Measurements from ENCODE around the gene ART4. TPM values are rescaled to one million over a fixed set of nuclear protein-coding genes. Genes with fewer than 3 reads are reported as not detected.

Gene ART4
- total RNA-seq, 2 donors from 2014 or later = not detected

- H3K27ac ChIP-seq (ENCODE audit: low read depth, low read length) = no peak overlapping the region
- H3K4me3 Mint-ChIP-seq = no peak overlapping the region
These were observed 4.1 kb downstream of the ART4 start for GRCh38 chr12:14839262-14839661.

GRCh38 chr12:14836336-14837210 lies 6.8 kb downstream of the ART4 start:
- H3K4me3 Mint-ChIP-seq = no peak overlapping the region
- no peak overlapping the region for H3K4me3 ChIP-seq (ENCODE audit: low read length)
- no peak for TF ChIP-seq CTCF (conservative IDR thresholded peaks at IDR 0.05)
- no peaks in the 10 kb centered on the region for H3K27me3 Mint-ChIP-seq (ENCODE audit: insufficient read depth)
- no peak overlapping the region for H3K27ac ChIP-seq (ENCODE audit: low read depth, low read length)
- whole genome bisulfite sequencing, 2 experiments (ENCODE audit: insufficient coverage in 1 of 2, insufficient read length in 1 of 2) = 87 to 91% methylated on average over 5 to 6 of the region's 7 CpGs
- H3K9ac ChIP-seq (ENCODE audit: extremely low read depth, low read length, poor library complexity, severe bottlenecking) = no peak overlapping the region
- H3K4me1 Mint-ChIP-seq = no peaks in the 10 kb centered on the region
- no peaks in the 10 kb centered on the region for H3K36me3 Mint-ChIP-seq (ENCODE audit: low read depth)
- H3K27me3 ChIP-seq (ENCODE audit: control insufficient read depth, insufficient read depth, low read length, poor library complexity, severe bottlenecking) = no peaks in the 10 kb centered on the region
- H3K9me3 Mint-ChIP-seq = no peaks in the 10 kb centered on the region
- H3K27ac Mint-ChIP-seq = no peak overlapping the region
- no peaks in the 10 kb centered on the region for H3K9me3 ChIP-seq (ENCODE audit: control insufficient read depth, low read length)
- no peaks in the 10 kb centered on the region for H3K4me1 ChIP-seq (ENCODE audit: control insufficient read depth, insufficient read depth, low read length)
- DNase-seq = no peak
- H3K36me3 ChIP-seq (ENCODE audit: control insufficient read depth, insufficient read depth, low read length) = no peaks in the 10 kb centered on the region

More at GRCh38 chr12:14839262-14839661, 4.1 kb downstream of the ART4 start:
- 83 to 90% methylated on average over 1 of the region's 1 CpG for WGBS, 2 experiments (ENCODE audit: insufficient coverage in 1 of 2, insufficient read length in 1 of 2)
- Mint-ChIP-seq H3K9me3 (no peaks in the 10 kb centered on the region), H3K27me3 (ENCODE audit: insufficient read depth) (no peaks in the 10 kb centered on the region), H3K27ac (no peak overlapping the region), H3K36me3 (ENCODE audit: low read depth) (no peaks in the 10 kb centered on the region), H3K4me1 (peaks cover 2% of the 10 kb centered on the region)
- no peak for TF ChIP-seq CTCF (conservative IDR thresholded peaks at IDR 0.05)
- Histone ChIP-seq H3K4me3 (ENCODE audit: low read length) (no peak overlapping the region), H3K27me3 (ENCODE audit: control insufficient read depth, insufficient read depth, low read length, poor library complexity, severe bottlenecking) (no peaks in the 10 kb centered on the region), H3K36me3 (ENCODE audit: control insufficient read depth, insufficient read depth, low read length) (no peaks in the 10 kb centered on the region), H3K9ac (ENCODE audit: extremely low read depth, low read length, poor library complexity, severe bottlenecking) (no peak overlapping the region), H3K4me1 (ENCODE audit: control insufficient read depth, insufficient read depth, low read length) (no peaks in the 10 kb centered on the region), H3K9me3 (ENCODE audit: control insufficient read depth, low read length) (no peaks in the 10 kb centered on the region)
- DNase-seq = no peak

- H3K9me3 Mint-ChIP-seq = no peaks in the 10 kb centered on the region
- H3K27me3 ChIP-seq (ENCODE audit: control insufficient read depth, insufficient read depth, low read length, poor library complexity, severe bottlenecking) = no peaks in the 10 kb centered on the region
- no peak overlapping the region for H3K27ac ChIP-seq (ENCODE audit: low read depth, low read length)
- no peak for DNase-seq
- H3K36me3 ChIP-seq (ENCODE audit: control insufficient read depth, insufficient read depth, low read length) = no peaks in the 10 kb centered on the region
- H3K4me3 Mint-ChIP-seq = no peak overlapping the region
- H3K9me3 ChIP-seq (ENCODE audit: control insufficient read depth, low read length) = no peaks in the 10 kb centered on the region
- peaks cover 2% of the 10 kb centered on the region for H3K27me3 Mint-ChIP-seq (ENCODE audit: insufficient read depth)
- no peak overlapping the region for H3K9ac ChIP-seq (ENCODE audit: extremely low read depth, low read length, poor library complexity, severe bottlenecking)
- no peaks in the 10 kb centered on the region for H3K4me1 ChIP-seq (ENCODE audit: control insufficient read depth, insufficient read depth, low read length)
- no peaks in the 10 kb centered on the region for H3K4me1 Mint-ChIP-seq
- H3K36me3 Mint-ChIP-seq (ENCODE audit: low read depth) = no peaks in the 10 kb centered on the region
- TF ChIP-seq CTCF (conservative IDR thresholded peaks at IDR 0.05) = no peak
- H3K4me3 ChIP-seq (ENCODE audit: low read length) = no peak overlapping the region
- no peak overlapping the region for H3K27ac Mint-ChIP-seq
These were observed 8.8 kb downstream of the ART4 start for GRCh38 chr12:14834509-14834908.
